ENCODE measurements around the gene TPK1.
"Not testable (repeated sequence)": the region's sequence is repeated elsewhere in the genome, so short reads cannot be mapped to it uniquely, and the experiment has no call there.

TPK1 gene

DNA sequence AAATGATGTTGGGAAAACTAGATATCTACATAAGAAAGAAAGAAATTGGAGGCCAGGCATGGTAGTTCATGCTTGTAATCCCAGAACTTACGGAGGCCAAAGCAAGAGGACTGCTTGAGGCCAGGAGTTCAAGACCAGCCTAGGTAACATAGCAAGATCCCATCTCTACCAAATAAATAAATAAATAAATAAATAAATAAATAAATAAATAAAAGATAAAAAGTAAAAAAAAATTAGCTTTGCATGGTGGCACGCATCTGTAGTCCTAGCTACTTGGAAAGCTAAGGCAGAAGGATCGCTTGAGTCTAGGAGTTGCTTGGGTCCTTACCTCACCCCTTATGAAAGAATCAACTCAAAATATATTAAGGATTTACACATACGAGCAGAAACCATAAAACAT lies 238.9 kb downstream of the TPK1 start:
- no peak for DNase-seq

DNA sequence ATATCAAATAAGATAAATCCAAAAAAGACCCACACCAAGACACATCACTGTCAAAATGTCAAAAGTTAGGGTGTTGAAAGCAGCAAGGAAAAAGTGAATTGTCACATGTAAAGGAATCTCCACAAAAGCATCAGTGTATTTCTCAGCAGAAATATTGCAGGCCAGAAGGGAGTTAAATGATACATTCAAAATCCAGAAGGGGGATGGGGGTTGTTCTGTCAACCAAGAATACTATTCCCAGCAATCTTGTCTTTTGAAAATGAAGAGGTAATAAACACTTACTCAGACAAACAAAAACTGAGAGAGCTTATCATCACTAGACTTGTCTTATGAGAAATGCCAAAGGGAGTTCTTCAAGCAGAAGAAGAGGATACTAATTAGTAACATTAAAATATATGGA lies 241.3 kb downstream of the TPK1 start:
- no peak for DNase-seq

DNA sequence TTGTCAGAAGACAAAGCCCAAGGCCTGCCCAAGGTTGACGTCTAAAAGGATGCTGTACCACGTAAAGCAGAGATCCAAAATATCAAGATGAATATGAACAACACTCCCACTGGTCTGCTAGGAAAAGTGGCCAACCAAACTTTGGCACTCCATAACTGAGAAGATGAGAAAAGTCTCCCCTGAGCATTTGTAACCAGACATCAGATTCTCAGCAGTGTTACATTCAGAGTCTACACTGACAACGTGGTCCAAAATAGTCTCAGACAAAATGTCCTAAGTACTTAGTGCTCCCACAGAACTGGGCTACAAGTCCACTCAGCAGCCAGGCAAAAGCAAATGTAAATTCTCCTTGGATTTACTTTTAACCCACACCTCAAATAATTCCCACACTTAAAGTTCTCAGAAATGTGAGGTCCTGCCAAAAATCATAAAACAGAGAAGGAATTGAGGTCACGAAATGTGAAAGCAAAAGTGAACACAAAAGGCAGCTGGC lies 247.2 kb downstream of the TPK1 start:
- no peak for DNase-seq

DNA sequence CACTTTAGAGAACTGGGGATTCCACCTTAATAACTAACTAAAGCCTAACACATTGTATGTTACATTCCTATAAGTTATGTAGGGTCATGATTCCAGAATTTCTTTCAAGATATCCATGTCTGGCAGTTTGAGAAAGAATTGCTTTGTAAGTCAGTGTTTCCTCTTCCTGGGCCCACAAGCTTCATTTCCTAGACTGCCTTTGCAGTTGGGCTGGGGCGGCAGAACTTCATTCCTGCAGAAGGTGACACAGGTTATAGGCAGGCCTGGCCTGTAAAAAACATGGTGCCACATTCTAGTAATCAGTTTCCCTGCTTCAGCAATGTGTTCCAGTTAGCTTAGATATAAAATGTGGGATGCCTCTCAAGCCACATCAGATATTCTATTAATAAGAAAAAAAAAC lies 248.2 kb downstream of the TPK1 start:
- DNase-seq = no peak

DNA sequence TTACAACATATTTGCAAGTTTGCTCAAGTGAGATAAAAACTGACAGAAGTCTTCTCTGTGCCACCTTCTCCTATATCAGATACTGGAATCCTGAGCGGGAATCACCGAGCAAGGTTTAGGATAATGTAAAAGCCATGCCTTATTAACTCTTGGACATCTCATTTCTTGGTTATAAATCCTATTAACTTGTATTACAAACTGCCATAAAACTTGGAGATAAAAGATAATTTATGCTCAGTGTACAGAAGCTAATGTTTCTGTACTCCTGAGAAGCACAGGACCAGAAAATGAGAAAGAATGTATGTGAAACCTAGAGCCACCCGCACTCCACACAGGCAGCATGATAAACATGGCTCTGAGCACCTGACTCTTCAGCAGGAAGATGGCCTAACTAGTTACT lies 251.1 kb downstream of the TPK1 start:
- no peak for DNase-seq

DNA sequence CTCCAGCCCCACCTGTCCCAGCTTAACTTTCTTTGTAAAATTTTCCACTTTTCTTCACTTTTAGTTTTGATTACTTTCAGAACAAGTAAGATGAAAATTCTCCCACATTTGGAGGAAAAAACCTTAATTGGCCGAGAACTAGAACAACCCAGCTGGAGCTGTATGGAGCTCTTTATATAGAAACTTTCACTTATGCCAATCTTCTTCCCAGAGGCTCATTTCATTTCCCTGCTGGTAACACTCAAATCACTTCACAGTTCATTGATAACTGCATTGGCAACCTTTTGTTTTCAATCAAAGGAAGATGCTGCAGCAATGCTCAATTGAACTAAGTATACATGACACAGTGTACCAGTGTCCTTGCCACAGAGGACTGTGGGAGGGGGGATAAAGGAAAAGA lies 256.2 kb downstream of the TPK1 start:
- no peak for DNase-seq

DNA sequence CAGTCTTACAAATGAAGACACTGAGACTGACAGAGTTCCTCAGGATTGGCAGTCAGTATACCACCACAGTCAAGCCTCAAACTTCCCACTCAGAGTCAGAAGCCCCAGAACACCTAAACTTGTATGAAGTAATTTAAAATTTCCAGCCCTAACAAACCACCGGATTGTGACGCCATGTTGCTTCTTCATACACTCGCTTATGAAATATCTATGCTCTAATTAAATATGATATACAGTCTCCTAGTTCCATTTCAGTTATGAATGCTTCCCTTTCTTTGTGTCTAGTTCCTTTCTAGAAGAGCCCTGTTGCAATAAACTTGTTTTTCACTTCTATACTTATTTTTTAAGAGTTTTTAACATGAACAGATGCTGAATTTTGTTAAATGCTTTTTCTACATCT lies 260.4 kb downstream of the TPK1 start:
- DNase-seq = no peak

DNA sequence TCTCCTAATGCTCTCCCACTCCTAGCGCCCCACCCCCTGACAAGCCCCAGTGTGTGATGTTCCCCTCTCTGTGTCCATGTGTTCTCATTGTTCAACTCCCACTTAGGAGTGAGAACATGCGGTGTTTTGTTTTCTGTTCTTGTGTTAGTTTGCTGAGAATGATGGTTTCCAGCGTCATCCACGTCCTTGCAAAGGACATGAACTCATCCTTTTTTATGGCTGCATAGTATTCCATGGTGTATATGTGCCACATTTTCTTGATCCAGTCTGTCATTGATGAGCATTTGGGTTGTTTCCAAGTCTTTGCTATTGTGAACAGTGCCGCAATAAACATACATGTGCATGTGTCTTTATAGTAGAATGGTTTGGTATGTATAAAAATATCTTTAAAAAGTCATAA lies 261.1 kb downstream of the TPK1 start:
- not testable (repeated sequence) for DNase-seq

DNA sequence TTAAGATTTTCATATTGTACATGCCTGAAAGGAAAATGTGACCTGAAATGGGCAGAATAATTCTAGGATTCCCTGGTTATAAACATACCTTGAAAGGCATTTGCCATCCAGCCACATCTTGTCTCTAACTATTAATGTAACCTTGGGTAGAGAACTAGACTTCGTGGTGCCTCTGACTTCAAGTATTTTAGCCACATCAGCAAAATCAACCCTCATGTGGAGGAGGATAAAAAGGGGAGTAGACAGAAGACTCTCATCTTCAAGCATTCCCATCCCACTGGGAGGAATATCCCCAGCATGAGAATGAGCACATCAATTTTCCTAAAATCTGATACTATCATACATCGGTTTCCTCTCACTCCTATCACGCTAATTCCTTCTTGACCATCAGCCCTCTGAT lies 267.6 kb downstream of the TPK1 start:
- no peak for DNase-seq

DNA sequence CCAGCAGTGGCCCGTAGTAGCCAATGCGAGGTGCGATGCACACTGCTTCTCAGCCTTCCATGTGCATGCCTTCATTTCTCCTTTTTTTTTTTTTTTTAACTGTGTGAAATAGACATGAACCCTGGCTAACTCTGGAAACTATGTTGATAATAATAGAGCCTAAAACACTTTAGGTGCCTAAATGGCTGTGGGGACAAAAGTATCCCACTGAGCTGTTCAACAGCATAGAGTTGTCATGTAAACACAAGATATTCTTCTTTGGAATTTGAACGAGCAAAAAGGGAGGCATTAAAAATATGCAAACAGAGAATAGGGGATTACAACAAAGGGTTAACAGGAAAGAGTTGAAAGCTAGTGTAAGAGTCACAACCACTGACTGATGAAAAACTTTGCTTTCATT lies 270.3 kb downstream of the TPK1 start:
- no peak for DNase-seq

DNA sequence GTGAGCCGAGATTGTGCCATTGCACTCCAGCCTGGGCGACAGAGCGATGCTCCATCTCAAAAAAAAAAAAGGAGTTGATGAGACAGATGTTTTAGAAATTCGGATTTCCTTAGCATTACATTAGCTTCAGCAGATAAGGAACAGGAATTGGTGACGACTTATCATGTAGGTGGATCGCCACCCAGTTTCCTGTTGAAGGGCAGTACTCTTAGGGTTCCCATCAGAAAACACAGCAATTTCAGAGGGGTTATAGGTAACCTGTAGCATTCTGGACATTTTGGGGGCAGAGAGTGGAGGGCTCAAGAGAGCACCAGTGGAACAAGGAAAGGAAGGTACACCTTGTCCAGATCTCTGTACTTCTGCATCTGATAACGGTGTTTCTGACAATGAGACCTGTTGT lies 286.0 kb downstream of the TPK1 start:
- no peak for DNase-seq

DNA sequence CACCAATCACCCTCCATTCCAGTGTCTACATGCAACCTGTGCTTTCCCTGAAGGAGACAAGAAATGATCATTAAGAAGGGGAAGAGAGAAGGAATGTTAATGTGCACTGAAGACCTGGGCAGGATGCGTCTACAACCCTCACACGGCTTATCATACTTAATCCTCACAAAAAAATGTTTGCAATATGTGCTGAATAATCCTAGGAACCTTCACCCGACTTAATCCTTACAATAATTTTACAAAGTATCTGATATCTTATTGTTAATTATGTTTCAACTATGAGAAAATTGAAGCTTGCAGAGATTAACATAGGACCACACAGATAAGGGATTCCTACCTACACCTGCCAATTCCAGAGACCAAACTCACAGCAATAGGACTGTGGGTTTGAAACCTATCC lies 287.3 kb downstream of the TPK1 start:
- no peak for DNase-seq

DNA sequence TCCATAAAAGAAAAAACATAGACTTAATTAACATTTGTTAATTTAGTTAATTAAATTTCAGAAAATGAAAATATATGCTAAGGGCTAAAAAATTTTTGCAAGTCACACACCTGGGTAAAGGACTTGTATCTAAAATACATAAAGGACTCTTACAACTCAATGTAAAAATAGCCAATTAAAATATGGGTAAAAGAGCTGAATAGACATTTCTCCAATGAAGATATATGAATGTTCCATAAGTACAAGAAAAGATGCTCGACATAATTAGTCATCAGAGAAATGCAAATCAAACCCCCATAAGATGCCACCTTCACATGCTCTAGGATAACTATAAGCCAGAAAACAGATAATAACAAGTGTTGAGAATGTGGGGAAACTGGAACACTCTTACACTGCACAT lies 288.0 kb downstream of the TPK1 start:
- DNase-seq = no peak

DNA sequence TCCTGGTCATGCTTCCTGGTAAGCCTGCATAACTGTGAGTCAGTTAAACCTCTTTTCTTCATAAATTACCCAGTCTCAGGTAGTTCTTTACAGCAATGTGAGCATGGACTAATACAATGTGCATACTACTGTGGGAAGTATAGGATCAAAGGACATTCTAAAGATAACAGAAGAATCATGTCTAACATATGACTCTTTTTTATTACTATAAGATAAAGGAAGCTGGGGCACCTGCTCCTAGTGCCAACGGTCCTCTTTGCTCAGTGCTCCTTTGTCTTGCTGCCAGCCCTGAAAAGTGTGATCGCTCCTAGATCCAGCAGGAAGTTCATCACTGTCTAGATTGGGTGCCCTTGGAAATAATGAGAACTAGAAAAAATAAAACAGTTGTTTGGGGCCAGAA lies 289.1 kb downstream of the TPK1 start:
- DNase-seq = no peak

DNA sequence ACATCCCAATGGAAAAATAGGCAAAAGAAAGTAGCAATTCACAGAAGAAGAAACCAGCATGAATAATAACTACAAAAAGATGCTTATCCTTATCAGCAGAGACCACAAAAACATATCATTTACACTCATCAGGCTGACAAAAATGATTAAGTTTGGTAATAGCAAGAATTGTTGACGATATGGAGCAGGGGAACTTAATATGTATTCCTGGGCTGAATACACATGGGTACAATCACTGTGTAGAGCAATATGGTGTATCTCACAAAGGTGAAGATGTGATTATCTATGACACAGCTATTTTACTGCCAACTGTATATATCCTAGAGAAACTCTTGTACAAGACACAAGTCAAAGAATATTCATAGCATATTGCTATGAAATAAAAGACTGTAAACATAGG lies 290.5 kb downstream of the TPK1 start:
- no peak for DNase-seq

DNA sequence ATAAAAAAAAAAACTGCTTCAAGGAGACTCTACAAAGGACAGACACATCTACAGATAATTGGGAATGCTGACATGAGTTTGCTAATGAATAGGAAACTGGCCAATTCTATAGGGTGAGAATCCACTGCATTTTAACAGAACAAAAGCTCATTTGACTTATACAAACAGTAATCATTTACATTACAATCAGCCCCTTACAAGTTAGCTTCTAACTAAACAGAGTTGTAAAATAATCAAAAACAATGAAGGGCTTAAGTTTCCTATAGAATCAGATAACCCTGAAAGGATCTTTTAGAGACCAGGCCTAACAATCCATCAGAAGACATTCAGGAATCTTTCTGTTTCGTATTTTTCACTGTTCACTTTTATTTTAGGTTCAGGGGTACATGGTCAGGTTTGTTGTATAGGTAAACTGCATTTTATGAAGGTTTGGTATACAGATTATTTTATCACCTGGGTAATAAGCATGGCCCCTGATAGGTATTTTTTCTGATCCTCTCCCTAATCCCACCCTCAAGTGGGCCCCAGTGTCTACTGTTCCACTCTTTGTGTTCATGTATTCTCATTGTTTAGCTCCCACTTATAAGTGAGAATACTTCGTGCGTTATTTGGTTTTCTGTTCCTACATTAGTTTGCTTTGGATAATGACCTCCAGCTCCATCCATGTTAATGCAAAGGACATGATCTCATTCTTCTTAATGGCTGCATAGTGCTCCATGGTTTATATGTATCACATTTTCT lies 301.0 kb downstream of the TPK1 start:
- no peak for DNase-seq

DNA sequence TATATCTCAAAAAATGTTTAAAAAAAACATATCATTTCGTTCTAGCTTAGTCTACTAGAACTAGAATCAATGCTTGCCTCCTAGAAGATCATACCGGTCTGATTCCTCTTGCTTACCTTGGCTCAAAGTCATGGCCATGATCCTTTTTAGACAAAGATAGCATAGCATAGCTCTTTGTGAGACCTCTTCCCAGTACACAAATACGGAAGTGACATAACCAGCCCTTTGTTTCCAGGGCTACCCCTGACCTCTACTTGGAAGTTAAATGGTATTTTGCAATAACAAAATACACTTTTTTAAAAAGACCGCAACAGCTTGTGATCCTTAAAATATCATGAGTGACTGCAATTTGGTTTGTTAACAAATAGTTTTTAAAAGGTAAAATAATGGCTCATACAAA lies 301.7 kb downstream of the TPK1 start:
- no peak for DNase-seq

DNA sequence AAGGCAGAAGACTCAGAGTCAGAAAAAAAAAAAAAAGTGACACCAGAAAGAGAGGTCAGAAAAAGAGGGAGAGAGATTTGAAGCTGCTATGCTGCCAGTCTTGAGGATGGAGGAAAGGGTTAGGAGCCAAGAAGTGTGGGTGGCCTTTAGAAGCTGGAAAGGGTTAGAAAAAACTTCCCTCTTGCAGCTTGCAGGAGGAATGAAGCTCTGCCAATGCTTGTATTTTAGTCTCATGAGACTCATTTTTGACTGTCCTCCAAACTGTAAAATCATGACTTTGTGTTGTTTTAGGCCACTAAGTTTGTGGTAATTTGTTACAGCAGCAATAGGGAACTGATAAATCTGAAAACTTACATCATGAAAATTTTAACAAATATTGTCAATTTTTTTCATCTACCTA lies 304.7 kb downstream of the TPK1 start:
- DNase-seq = no peak

DNA sequence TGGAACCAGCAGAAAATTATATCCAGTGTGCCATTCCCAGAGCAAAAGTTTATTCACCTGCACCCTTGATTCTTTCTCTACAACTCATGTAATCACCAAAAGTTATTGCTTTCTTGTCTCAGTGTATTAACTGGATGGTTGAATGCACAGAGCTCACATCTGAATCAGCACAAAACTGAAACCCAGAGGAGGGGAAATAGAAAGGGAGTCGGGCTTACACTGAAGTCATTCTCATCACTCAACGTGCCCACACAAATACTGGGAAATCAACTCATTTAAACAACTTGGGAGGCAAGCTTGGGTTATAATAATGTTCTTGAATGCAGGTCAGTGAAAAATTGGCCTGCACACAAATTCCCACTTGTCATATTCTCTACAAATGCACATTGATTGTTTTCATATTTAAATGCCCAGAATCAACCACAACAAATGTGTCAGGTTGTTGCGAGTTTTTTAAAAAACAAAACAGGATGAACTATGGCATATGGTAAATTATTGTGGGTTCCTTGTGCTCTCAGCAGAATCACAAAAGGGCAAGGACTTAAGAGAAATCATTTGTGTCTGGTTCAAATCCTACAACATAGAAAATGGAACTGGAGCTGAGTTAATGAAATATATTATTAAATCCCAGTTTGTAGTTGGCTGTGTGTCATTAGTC lies 306.5 kb downstream of the TPK1 start:
- DNase-seq = no peak

DNA sequence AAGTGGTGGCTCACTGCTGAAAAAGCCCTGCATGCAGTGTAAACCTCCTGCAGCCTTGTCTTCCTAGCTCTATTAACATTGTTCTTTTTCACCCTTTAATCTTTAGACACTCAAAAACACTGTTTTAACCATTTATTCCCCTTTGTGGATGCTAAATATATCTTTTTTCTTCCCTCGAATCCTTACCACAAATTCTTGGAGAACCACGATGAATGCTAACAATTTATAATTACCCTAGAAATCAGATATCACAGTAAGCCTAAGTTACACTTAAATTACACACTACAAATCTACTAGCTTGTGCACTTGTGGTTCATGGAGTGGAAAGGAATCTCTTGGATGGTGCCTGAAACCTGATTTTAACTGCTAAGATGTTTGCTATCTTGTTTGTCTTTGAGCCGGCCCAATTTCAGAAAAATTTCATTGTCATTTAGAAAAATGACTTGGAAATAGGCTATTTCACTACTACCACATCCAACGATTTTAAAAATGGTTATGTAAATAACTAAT lies 307.3 kb downstream of the TPK1 start:
- DNase-seq = no peak

DNA sequence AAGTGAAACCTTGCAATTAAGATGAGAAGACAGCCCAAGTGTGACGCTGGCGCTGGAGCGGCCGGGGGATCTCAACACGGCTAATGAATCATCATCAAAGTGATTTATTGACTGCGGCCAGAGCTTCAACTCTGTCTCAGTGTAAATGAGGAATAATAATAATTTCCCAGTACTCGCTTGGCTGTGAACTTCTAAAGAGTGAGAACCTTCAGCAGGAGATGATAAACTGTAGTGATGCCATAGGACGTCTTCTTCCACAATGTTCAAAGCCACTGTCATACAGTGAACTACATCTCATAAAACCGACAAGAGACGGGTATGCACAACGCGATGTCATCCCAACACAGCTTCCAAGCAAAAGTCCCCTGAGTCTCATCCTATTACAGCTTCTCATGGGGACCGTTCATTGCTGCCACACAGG lies 308.8 kb downstream of the TPK1 start:
- no peak for DNase-seq

DNA sequence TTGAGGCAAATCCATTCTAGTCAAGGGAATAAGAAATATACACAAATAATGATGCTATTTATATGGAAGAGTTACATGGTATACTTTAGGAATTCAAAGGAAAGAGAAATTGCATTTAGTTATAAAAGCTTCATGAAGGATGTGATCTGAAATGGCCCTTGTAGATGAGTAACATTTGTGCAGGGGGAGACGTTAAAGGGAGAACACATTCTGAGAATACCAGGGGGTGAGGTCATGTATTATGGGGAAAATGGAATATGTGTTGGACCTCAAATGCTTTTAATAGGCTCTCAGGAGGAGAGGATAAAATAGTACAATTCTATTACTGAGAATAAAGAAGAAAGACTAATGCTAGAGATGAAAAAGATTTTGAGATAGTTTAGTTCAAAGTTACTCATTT lies 309.9 kb downstream of the TPK1 start:
- no peak for DNase-seq

DNA sequence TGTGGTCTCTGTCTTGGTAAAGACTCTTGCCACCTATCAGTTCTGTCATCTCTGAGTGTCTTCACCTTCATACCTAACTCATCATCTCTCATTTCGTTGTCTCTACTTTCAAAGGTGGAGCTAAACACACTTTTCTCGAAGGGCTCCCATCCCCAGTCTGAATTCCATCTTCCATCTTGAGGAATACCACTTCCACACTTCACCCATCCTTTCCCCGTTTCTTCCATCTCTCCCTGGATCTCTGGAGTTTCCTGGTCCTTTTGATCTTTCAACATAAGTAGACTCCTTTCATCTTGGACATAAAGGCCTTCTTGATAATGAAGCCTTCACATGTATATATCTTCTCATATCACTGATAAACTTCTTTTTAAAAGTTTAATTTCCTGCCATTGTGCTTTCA lies 311.6 kb downstream of the TPK1 start:
- no peak for DNase-seq

DNA sequence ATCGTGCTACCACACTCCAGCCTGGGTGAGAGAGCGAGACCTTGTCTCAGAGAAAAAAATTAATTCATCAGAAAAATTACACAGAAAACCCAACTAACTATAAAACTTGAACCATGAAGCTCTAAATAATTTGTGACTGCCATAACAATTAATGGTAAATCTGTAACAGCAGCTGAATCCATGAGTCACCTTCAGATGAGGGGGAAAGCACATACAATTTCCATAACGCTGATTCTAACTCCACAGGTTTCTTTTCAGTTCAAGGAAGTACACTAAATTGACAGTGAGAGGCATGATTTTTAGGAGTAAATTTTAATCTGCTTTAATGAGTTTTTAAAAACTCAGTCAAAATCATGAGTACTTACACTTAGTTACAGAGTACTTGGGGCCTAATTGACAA lies 312.2 kb downstream of the TPK1 start:
- DNase-seq = no peak

DNA sequence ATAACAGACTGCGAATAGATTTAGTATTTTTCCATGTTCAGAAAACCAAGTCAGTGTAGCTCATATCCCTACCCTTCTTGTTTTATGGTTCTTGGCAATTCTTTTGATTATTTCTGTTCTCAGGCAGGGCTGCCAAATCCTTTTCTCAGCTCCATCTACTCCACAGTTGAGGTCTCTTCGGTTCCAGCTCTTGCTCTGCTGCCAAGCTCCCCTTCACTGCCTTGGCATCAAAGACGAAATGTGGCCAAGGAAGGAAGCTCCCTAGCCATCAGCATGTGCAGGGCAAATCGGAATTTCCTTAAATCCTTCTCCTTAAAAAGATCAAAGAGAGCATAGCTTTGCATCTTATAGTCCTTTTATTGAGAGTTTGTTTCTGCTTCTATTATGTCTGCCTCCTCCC lies 315.9 kb downstream of the TPK1 start:
- DNase-seq = no peak
